Esophagus muscularis mucosa (tissue), 3 donors: ENCODE results near the gene USP24.

Experiments used
- CTCF ChIP-seq, 3 experiments: fragments of 200-600 bp in 2 of 3; fragments of 450-650 bp in 1 of 3; sonication (generic) in 2 of 3; IDR thresholded peaks; one replicate each; pipeline ENCODE4 v1.5.1; 2017 to 2019; ENCODE audit warnings: antibody characterized with exemption in 3 of 3, mild to moderate bottlenecking in 2 of 3, moderate library complexity in 1 of 3
- POLR2A ChIP-seq: fragments of 450-650 bp; IDR thresholded peaks from one replicate; pipeline ENCODE4 v1.6.1; 2017; ENCODE audit warnings: antibody characterized with exemption, moderate library complexity, mild to moderate bottlenecking, low read depth
- POLR2AphosphoS5 ChIP-seq, 2 donors: sonication (generic); formaldehyde crosslinking; IDR thresholded peaks; one replicate each; pipeline ENCODE4 v1.6.1; 2017; ENCODE audit warnings: antibody characterized with exemption in 2 of 2

- no peak for TF ChIP-seq CTCF (IDR thresholded peaks at IDR 0.05)
- TF ChIP-seq POLR2AphosphoS5 (IDR thresholded peaks at IDR 0.05), result no peak
- TF ChIP-seq POLR2A, result no peak
These were observed 175.7 kb downstream of the USP24 start, which contains the start of gene PCSK9 for GRCh38 chr1:55039342-55040082.
